ENCODE data around the gene CYP19A1.

CYP19A1 gene

DNA sequence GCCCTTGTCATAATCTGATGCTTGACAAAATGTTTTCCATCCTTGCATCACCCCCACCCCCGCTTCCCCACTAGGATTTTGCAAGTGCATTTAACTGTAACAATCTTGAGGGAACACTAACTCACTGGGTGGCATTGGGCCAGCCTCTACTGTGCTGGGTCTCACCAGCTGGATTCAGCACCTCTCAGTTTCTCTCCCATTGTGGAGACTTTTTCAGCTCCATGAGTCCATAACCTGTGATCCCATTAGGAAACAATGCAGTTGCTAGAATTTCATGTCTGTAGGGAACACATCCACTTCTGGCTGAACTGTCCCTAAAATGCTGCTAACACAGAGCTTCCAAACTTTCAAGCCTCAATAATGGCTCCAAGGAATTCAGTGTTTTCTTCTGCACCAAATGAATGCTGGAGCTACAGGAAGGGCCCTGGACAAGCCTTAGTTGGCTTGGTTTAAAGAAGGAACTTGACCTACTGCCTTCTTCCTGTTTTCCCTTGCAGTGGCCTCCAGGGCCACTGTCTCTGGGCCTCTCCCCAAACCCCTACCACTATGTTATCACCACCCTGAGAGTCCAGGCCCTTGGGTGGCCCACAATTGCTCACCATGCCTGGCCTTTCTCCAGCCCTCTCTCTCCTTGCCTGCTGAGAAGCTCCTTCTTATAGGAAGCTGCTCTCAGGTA, 15.6 kb downstream of the CYP19A1 start:
- no peak for DNase-seq

DNA sequence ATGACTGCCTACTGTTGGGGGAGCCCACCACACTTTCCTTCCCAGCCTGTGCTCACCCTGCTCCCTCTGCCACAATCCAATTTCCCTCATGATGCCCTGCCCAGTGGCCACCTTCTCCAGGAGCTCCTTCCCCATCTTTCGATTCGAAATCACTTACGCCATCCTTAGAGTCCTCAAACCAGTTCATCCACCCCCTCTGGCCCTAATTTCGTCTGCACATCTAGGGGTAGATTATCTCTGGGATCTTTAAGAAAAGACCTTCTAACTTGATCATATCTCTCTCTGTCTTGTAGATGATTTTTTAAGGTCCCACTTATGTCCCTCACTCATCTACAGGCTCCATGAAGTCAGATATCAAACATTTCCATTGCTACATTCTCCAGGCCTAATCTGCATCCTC, 17.1 kb downstream of the CYP19A1 start:
- DNase-seq: no peak

DNA sequence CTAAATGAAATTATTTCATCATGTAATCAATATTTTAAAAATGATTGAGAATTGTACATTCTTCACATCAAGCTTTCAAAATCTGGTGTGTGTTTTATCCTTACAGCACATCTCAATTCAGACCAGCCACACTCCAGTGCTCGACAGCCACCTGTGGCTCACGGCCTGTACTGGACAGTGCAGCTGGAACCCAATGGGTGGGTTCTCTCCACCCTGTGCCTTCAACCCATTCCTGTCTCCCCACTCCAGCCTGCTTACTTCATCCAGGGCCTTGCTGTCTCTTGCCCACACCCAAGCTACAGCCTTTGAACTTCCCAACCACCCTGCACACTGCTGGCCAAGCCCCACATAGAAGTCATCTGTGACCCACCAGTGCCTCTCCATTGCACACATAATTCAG, 17.6 kb downstream of the CYP19A1 start:
- DNase-seq: no peak

DNA sequence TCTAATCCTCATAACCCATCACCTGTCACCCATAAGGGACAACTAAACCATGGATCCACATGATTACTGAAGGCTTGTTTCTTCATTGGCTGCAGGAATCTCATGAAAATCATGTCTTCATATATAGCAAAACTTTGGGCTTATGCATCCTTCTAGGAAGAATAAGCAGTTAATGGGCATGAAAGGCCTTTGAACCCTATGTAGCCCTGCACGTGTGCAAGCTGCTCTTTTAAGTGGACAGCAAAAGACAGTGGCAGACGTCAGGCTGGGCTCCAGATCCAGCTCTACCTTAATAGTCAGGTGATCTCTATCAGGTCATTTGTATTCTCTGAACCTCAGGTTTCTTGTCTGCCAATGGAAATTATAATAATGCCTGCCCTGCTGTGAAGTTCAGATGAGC, 18.9 kb downstream of the CYP19A1 start:
- DNase-seq: no peak

DNA sequence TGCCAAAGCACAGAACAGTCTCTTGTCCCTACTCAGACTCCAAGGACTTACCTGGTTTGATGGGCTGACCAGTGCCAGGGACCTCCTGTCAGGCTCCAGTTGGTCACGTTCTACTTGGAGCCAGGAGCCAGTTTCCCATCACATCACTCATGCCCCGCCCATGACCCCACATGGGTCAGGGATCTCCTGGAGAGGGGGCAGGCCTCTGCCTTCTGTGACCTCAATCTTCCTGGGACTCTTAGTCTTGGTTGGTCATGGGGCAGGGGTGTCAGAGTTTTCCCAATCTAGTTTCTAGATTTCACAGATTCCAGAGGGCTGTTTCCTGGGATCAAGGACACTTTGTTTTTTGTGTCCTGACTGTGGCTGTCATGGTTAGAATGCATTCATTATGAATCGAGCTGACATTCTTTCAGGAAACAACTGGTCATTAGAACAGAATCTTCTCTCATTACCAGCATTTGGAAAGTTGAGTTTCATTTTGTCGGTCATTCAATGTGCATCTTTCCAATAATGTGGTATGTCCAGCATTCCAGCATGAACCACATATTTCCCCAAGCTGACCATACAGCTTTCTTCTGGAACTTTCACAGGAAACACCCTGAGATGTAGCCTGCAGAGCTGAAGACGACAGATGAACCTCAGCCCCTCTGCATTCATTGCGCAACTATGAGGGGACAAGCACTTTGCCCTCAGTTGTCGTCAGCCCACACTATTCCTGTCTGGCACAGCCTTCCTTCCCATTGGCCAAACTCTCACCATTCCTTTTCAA, 19.8 kb downstream of the CYP19A1 start:
- DNase-seq: no peak

DNA sequence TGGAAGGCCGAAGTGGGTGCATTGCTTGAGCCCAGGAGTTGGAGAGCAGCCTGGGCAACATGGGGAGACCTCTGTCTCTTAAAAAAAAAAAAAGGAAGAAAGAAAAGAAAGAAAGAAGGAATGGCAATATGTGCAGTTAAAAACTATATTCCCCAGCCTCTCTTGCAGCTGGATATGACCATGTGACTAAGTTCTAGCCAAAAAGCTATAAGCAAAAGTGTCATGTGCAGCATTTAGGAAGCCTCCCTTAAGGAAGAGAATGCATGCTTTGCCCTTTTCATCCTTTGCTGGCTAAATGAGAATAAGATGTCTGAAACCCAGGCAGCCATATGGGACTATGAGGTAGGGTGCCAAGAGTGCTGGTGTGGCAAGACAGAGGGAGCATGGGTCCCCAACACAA, 21.8 kb downstream of the CYP19A1 start:
- DNase-seq: no peak

DNA sequence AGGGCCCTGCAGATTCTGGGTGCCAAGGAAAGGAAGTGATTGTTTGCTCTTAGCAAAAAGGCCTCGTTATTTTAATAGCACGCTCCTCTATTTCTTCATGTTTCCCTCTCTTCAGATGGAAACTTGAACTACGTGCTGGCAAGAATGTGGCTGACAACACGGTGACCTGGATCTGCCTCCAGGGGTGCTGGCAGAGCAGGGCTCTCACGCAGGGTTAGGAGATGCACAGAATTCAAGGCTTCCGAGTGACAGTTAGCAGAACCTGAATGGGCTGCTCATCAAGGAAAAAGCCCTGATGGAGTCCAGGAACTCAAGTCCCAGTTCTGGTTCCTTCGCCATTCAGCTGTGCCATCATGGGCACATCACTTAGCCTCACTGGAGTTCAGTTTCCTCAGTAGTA, 22.7 kb downstream of the CYP19A1 start:
- DNase-seq: no peak

DNA sequence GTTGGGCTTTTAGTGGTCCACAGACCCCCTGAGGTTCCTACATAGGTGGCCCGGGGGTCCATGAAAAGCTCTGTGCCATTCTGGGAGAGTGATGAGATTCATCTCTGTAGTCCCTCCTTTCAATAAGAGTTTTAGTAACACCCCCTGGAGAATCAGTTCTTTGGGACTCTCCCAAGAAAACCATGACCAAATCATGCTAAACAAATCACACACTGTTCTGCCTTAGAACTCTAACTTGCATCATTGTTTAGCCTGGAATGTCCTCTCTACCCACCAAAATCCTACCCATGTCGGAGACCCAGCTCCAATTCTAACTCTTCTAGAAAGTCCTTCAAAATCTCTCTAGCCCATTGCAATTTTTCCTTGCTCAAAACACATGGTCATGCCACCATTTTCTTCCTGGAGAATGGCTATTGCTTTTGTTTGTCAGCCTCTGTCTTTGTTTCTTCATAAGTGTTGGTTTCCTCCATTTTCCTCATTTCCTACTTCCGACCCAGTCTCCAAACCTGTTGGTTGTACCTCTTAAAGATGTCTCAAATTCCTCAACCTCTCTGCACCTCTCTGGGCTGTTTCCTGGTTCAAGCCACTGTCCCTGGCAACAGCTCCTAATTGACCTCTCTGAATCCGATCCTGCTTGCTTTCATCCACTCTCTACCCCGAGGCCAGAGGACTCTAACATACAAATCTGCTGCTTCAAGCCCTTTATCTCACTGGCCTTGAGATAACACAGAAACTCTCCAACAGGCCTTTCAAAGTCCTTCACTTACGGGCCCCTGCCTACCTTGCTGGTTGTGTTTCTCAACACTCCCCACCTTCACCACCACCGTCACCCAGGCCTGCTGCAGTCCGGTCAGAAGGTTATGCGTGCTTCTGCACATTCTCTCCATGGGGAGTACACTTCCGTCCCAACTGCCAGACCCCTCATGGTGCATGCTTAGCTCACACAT, 23.7 kb downstream of the CYP19A1 start:
- no peak for DNase-seq

DNA sequence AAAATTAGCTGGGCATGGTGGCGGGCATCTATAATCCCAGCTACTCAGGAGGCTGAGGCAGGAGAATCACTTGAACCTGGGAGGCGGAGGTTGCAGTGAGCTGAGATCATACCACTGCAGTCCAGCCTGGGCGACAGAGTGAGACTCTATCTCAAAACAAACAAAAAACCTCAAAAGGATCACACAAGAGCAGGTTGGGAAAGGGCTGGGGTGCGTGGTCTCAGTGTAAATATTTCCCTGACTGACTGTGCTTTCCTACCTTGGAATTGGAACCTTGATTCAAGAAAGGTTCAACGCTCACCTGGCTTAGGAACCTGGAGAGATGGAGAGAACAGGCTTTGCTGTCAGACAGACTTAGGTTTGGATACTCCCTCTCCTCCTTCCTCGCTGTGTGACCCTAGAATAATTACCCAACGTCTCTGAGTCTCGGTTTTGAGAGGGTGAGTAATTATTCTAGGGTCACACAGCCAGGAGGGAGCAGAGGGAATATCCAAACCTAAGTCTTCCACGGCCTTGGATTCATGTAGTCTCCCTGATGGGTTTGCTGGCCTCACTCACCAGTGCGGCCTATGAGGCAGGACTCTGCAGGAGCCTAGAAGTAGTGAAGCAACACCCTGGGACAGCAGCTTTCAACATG, 24.6 kb downstream of the CYP19A1 start:
- DNase-seq: no peak

DNA sequence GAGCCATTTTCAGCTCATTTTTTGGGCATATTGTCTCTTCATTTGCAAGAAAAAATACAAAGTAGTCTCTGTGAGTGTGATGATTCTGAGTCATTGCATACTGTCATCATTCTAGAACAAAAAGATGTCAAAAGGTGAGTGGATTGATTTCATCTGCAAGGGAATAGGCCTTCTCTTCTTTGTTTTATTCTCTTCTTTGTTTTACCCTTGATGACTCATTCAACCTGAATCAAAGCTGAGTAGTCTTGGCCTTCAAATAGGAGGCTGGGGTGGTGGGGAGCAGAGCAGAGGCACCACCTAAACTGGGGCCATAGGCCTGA, 25.4 kb downstream of the CYP19A1 start:
- no peak for DNase-seq

DNA sequence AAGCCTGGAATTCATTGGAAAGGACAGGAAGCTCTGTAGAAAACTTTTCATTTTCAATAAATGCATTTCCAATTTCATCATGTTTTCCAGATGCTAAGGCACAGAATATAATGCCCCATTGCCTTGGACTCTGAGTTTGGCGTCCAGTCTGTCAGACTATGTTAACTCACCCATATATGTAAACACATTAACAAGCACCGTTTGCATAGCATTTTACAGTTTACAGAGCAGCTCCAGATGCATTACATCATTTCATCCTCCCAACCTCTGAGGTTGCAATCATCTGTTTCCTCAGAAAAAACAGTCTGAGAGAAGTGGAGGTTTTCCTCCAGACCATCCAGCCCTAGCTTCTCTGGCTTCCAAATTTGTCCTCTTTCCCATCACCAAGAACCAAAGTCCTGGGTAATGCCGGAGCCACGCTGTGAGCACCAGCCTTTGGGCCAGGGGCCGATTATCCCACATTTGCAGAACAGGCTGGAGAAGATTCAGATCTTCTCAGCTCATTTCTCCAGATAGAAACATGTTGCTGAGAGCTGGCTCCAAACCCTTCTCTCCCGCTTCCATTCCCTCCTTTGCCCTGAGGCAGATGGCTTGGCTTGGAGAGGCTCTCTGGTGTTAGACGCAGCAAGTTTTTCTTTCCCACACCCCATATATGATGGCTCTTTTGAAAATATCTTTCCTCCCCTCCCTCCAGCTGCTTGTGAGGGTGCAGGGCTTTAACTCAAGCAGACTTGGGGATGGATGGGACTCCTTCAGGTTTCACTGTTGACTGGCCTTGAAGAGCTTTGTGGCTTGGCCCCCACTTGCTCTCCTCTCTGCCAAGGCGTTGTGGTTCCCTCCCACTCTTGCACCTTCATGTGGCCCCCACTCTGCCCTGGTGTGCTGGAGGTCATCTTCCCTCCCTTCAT, 26.0 kb downstream of the CYP19A1 start:
- DNase-seq: no peak

DNA sequence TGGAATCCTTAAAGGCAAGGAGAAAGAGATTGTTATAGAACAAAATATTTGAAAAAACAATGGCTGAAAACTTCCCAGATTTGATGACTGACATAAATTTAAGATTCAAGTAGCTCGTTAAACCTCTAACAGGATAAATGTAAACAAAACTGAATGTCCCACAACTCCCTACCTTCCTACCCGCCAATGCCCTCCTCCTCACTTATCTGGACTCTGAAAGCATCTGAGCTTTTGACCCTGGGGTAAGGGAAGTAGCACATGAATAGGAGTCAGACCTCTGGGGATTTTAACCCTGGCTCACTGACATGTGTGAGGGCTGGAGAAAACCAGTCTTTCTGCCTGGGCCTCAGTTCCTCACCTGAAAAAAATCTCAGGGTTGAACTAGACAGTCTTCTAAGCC, 26.9 kb downstream of the CYP19A1 start:
- no peak for DNase-seq

DNA sequence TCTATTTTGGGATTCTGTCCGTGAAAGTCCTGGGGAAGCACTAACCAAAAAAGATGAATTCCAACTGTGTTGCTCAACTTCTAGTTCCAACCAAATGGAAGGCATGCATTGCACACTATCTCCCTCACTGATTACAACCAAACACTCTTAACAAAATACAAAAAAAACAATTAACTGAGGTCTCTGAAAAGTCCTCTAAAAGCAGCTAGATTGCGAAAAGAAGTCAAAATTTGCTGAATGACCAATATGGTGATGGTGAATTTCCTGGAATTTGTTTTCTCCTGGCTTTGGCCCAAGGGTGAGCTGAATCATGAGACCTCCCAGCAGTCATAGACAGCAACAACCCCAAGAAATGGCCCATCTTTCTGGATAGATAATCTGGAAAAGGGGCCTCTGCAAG, 28.3 kb downstream of the CYP19A1 start:
- no peak for DNase-seq

DNA sequence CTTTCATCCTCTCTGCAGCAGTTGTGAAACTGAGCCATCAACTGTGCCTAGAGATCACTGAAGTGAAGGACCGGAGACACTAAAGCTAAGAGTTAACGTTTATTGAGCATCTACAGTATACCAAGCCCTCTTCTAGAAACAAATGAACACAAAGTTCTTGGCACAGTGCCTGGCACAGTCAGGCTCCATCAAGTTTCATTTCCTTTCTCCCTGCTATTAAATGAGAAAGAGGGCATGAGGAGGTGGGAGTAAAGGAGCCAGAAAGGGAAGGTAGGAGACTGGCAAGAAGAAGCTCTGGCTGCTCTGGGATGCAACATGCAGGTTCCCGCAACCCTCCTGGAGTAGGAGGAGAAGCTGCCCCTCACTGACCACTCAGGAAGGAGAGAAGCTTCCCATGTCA, 30.6 kb downstream of the CYP19A1 start:
- no peak for DNase-seq

DNA sequence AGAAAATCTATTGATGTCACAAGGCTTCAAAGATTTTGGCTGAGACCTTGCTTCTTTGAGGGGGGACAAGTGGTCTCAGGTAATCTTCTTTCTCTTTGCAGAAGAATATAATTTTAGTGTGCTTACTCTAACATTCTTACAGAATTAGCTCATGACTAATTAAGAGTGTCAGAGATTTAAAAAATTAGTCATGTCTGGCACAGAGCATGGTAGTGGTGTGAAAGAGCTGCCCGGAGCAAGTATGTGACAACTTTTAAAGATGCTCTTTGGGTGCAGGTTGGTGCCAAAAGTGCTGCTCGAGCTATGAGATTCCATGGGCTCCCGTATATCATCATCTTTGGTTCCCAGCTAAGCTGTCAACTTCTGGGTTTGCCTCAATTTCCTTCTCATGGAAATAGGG, 31.1 kb downstream of the CYP19A1 start:
- DNase-seq: no peak

DNA sequence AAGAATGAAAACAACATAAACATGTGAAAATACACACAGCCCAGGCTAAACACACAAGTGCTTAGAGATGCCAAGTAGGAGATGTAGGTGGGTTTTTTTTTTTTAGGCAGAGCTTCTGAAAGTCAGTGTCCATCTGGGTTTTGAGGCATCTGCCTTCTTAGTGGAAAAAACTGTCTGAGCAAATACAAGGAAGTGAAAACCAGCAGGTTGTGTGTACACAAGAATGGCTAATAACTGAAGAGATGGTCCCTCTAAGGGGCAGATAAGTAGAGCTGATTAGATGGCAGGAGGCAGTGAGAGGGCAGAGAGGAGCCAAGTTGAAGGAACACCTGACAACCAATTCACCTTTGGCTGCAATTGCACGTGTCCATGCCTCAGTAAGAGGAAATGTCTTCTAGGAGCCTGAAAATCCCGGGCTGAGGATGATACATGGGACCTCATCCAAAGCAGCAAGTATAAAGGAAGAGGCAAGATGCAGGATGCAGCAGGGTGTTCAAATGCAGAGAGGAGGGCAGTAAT, 34.9 kb downstream of the CYP19A1 start:
- no peak for DNase-seq

DNA sequence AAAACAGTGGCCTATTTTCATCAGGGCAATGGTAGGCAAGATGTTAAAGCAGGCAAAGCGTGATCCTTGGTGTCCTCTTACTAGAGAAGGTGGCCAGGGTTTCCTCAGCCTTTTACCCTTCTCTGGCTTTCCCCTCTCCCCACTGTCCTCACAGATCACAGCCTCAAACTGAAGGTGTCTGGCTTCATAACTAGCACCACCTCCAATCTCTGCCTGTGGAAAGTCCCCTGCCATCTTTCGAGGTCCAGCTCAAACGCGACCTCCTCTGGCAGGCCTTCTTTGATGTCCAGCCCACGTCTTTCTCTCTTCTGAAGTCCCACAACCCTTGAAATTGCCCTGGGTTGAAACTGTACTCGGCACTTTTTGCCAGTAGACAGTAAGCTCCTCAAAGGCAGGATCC, 35.9 kb downstream of the CYP19A1 start:
- no peak for DNase-seq

DNA sequence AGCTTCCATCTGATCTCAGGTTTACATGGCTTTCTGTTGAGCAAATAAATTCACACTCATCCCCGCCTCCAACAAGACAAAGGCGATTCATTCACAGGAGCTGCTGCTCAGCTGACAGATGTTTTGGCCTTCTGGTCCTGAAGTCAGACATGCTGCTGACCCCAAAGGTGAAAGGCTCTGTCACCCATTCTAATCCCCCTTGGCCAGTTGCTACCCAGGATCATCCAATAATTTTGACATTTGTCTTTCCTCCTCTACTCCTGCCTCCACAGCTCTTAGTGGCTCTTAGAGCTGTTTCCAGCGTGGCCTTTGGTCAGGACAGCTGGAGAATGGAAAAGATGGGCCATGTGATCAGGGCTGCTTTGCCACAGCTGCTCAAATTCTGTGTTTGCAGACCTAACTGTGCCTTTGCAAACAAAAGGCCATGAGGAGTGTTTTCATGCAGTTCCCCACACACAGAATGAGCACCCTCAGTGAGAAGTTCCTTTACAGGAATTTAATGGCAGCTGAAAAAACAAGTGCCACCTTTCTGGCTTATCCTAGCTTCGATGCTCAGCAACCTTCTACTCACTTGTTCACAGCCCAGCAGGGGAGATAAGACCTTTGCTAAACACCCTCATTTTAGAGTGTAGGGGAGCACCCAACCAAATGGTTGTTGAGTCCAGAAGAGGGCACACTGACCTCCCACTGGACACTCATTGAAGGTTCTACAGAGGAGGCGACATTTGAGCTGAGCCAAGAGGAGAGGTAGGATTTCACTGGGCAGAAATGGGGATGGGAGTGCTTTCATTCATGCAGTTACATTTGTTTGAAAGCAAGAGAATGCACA, 39.0 kb downstream of the CYP19A1 start:
- no peak for DNase-seq

DNA sequence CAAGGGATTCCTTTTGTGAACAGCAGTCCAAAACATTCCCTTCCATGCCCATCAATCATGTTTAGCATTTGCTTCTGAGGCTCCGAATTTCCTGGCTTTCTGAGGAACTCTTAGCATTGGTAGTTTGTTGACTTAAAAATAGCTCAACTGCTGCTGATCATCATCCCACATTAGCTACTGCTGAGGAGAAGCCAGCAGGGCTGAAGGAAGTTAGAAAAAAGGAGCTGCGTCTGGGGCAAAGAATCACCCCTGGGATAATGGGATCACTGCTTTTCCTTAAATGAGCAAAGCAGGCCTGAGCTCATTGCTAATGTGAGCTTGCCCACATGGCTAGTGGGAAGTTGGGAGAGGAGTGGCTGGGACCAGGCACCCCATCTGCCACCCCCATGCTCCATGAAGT, 39.8 kb downstream of the CYP19A1 start:
- no peak for DNase-seq

DNA sequence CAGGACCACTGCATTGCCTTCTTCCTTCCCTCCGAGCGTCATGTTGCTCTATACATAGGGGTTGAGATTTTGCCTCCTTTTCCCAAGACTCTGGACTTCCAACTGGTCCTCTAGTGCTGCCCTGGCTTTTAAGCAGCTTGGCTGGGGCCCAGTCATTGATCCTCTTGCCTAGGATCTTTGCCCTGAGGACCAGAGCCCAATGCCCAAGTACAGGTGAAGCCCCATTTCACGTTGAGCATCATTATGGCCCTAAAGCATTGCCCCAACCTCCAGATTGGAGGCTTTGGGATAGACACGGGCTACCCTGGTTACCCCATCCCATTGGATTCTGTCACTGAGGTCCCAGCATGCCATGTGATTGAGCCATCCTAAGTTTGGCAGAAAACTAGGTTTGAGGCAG, 47.7 kb downstream of the CYP19A1 start:
- no peak for DNase-seq

DNA sequence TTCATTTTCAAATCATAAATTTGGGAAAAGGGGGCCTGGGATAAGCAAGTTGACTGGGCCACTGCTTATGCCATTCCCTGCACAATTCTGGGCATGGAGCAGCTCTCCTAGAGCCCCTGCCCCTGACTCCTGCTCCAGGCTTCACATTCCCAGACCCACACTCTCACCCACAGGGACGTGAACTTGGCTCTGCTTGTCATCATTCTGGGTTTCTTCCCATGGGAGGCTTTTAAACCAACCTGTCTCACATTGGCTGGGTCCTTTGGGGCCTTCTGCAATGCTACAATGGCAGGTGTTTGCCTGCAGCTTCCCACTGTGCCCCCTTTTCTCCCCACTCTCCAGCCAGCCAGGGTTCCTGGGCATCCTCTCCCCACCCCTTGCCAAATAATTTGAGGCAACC, 49.1 kb downstream of the CYP19A1 start:
- no peak for DNase-seq

Measured in CD4-positive, alpha-beta T cell treated with Interleukin-6 for 4 hours (primary cell).